NCI-H1694 treated with DMSO at 0.1 percent for 48 hours (cell line): Measurements from ENCODE around the gene CEP162.
"Not testable (repeated sequence)": the region's sequence is repeated elsewhere in the genome, so short reads cannot be mapped to it uniquely, and the experiment has no call there.

Source experiments
- DNase-seq: peaks from one replicate; lab custom pipeline; 2025; lab: John Stamatoyannopoulos, UW

Gene CEP162

DNA sequence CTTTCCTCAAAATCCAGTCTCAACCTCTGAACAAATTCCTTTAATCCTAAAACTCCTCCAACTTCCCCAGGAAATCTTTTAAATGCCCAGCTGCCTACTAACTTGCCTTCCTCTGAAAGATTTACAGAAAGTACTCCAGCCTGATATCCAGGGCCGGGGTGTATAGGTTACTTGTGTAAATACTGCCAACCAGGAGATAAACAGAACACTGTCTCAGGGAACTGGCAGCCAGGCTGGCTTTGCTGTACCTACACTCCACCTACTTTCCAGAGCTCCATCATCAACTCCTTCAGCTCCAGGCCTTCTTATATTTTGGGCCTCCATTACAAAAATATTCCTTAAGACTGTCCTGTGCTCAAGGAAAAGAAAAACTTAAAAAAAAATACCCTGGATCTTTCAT is 85.9 kb downstream of the CEP162 start:
- no peak for DNase-seq

DNA sequence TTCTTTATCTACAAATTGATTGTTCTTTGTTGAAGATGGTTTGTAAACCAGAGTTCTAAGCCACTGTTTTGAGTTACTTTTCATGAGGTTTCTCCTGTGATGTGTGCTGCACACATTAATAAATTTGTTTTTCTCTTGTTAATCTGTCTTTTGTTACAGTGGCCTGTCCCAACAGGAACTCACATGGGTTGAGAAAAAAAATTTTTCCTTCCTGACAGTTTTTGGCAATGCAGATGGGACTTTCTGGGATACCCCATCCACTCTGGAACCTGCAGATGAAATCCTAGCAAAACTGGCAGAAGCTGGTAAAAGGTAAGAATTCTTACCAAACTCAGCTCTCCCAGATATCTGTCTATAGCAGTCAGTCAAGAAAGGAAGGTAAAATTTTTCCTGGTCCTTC is 88.1 kb downstream of the CEP162 start:
- no peak for DNase-seq

DNA sequence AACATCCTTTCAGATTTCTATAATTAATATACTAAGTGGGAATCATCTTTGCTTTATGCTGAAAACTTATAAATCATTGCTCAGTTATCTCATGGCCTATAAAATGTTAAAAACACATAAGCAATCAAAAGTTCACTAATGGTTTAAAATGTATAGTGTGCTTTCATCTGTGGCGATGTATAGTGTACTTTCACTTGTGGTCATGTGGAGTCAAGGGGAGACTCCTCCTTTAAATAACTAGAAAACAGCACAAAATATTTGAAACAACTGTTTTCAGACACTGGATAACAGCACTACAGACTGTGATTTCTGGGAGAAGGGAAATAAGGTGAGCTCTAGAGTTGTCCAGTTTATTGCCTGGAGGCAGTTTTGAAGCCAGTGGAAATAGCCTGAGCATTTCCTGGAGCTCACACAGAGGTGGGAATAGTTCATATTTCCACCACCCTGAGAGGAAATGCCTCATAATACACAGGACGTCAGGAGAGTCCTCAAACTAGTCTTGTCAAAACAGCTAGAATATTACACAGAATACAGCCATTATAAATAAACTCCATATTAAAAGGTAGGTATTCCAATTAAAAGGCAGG is 89.4 kb downstream of the CEP162 start:
- no peak for DNase-seq

DNA sequence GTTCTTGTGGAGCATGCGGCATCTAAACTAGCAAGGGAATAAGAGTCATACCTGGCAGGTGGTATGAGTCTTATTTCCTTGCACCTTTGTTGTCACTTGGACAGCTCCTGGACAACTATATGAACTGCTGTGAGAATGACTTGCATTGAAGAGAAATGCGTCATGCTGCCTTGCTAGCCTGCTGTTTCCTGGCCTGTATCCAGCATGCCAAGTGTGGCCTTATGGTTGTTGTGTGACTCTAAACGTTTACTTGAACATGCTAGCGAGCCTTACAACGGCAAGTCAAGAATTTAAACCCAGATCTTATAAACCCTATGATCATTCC is 90.4 kb downstream of the CEP162 start:
- peak; percentile 74 for DNase-seq

DNA sequence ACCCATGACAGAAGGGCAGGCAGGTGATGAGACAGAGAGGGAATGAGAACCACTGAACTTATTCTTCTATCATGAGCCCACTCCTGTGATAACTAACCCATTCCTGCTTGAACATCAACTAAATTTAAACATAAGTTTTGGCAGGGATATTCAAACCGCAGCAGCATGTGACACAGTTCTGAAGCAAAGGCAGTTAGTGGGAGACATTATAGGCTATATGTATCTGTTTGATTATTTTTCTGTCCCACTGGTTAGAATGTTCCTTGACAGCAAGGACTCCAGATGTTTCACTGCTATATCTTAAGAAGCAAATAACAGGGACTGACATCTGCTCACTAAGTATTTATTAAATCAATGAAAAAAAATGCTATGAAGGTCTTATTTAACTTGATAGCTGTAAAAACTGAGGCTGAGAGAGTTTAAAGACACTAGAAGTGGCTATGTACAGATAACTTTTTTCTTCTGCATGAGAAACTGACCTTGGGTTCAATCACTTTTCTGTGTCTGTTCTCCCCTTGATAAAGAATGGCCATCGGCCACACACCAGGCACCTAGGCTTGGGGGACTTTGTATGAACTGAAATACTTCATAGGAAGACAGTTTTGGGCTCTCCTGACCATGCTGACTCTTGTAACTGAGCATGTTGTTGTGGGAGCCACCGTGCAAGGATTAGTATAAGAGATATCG is 90.9 kb downstream of the CEP162 start:
- DNase-seq, result peak; percentile 27

DNA sequence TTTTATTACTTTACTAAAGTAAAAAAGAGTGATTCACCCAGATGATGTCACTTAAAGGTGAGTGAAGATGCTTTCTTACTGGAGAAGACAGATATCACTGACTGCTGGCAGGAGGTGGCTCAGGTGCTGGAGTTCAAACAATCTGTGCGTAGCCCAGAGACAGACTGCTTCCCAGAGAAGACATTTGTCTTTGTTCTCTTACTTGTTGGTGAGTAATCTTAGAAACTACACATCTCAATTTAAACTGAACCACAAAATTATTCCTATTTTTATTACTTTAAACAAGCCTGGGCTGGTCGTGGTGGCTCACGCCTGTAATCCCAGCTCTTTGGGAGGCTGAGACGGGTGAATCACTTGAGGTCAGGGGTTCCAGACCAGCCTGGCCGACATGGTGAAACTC is 92.2 kb downstream of the CEP162 start:
- DNase-seq, result no peak

DNA sequence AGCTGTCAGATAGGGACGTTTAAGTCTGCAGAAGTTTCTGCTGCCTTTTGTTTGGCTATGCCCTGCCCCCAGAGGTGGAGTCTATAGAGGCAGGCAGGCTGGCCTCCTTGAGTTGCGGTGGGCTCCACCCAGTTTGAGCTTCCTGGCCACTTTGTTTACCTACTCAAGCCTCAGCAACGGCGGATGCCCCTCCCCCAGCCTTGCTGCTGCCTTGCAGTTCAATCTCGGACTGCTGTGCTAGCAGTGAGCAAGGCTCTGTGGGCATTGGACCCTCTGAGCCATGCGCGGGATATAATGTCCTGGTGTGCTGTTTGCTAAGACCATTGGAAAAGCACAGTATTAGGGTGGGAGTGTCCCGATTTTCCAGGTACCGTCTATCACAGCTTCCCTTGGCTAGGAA is 94.1 kb downstream of the CEP162 start:
- not testable (repeated sequence) for DNase-seq

DNA sequence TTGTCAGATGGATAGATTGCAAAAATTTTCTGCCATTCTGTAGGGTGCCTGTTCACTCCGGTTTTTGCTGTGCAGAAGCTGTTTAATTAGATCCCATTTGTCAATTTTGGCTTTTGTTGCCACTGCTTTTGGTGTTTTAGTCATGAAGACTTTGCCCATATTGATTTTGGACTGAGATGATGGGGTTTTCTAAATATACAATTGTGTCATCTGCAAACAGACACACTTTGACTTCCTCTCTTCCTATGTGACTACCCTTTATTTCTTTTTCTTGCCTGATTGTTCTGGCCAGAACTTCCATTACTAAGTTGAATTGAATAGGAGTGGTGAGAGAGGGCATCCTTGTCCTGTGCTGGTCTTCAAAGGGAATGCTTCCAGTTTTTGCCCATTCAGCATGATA is 97.9 kb downstream of the CEP162 start:
- not testable (repeated sequence) for DNase-seq

DNA sequence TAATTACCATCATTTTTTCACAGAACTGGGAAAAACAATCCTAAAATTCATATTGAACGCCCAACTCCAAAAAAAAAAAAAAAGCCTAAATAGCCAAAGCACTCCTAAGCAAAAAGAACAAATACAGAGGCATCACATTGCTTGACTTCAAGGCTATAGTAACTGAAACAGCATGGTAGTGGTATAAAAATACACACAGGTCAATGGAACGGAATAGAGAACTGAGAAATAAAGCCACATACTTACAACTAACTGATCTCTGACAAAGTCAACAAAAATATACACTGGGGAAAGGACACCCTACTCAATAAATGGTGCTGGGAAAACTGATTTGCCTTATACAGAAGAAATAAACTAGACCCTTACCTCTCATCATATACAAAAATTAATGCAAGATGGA is 104.3 kb downstream of the CEP162 start:
- no peak for DNase-seq

DNA sequence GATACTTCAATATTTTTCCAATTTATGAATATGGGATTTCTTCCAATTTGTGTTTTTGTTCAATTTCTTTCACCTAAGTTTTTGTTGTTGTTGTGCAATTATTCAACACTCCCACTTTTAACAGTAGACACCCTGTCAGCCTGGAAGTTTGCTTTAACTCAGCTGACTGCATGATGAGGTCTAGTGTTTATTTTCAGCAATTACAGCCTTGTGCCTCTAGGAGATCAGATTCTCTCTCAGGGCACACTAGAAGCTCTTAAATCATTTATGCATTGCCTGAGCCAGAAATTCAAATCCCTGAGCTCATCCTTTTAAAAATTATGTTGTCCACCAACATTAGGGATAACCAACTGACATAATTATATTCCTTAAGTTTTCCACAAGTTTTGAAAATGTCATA is 108.2 kb downstream of the CEP162 start:
- DNase-seq, result no peak

DNA sequence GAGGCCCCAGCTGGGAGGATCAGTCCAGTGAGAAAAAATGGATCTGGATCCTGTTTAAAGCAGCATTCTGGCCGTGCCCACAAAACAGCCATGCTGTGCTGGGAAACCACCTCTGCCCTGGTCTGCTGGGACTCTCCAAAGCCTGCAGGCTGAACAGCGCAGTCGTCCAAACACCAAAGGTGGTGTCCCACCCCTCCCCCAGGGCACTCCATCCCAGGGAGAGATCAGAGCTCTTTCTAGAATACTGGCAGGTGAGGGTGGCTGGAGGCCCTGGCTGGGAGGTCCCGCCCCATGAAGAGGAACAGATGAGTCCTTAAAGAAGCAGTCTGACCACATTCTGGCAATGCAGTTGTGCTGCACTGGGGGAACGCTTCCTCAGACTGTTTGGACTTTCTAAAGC is 109.3 kb downstream of the CEP162 start:
- DNase-seq, result no peak

DNA sequence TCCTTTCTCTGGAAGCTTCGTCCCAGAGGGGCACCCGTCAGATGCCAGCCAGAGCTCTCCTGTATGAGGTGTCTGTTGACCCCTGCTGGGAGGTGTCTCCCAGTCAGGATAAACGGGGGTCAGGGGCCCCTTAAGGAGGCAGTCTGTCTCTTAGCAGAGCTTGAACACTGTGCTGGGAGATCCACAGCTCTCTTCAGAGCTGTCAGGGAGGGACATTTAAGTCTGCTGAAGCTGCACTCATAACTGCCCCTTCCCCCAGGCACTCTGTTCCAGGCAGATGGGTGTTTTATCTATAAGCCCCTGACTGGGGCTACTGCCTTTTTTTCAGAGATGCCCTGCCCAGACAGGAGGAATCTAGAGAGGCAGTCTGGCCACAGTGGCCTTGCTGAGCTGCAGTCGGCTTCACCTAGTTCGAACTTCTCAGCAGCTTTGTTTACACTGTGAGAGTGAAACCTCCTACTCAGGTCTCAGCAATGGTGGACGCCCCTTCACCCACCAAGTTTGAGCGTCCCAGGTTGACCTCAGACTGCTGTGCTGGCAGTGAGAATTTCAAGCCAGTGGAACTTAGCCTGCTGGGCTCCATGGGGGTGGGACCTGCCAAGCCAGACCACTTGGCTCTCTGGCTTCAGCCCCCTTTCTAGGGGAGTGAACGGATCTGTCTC is 112.4 kb downstream of the CEP162 start:
- DNase-seq, result not testable (repeated sequence)

DNA sequence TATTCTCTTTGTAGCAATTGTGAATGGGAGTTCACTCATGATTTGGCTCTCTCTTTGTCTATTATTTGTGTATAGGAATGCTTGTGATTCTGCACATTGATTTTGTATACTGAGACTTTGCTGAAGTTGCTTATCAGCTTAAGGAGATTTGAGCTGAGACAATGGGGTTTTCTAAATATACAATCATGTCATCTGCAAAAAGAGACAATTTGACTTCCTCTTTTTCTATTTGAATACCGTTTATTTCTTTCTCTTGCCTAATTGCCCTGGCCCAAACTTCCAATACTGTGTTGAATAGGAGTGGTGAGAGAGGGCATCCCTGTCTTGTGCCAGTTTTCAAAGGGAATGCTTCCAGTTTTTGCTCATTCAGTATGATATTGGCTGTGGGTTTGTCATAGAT is 116.1 kb downstream of the CEP162 start:
- not testable (repeated sequence) for DNase-seq

DNA sequence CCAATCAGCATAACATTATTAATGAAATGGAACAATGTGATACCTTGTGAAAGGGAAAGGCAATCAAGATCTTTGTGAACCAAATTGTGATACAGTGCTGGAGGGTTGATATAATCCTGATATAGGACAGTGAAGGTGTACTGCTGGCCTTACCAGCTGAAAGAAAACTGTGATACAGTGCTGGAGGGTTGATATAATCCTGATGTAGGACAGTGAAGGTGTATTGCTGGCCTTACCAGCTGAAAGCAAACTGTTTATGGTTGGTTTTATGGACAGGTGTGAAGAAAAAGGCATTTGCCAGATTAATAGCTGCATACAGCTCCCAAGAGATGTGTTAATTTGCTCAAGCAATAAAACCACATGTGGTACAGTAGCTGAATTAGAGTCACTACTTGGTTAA is 119.9 kb downstream of the CEP162 start:
- DNase-seq, result no peak

DNA sequence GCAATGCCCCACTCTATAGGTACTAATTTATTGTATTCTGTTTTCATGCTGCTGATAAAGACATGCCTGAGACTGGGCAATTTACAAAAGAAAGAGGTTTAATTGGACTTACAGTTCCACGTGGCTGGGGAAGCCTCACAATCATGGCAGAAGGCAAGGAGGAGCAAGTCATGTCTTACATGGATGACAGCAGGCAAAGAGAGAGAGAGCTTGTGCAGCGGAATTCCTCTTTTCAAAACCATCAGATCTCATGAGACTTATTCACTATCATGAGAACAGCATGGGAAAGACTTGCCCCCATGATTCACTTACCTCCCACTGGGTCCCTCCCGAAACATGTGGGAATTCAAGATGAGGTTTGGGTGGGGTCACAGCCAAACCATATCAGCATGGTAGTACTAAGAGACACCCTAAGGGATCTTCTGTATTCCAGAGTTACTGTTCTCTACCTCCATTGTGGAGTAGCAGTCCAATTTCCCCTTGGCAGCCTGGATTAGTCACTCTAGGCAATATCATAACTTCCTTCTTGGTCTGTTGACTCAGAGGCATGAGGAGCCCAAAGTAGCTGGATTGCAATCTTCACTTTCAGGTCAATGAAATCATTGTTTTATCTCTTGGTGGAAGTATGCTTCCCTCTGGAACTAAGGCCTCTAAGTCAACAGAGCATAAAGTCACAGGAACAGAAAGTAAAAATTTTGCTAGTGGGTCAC is 122.1 kb downstream of the CEP162 start:
- DNase-seq, result not testable (repeated sequence)

DNA sequence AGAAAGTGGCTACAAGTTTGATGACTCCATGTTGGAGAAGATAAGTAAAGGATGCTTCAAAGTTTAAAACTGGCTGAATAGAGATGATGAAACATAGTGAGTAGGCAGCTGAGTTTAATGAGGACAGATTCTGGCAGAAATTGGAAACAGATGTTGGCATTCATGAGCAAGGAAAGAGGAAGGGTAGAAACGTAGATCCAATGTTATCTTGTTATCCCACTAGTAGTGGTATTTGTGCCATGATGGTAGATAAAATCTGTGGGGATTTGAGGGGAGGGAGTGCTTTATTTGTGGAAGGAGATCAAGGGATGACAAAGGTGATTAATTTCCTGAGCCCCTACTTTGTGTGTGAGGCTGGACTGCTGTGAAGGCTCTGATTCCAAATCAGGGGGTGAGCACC is 124.4 kb downstream of the CEP162 start:
- DNase-seq, result peak; percentile 11

DNA sequence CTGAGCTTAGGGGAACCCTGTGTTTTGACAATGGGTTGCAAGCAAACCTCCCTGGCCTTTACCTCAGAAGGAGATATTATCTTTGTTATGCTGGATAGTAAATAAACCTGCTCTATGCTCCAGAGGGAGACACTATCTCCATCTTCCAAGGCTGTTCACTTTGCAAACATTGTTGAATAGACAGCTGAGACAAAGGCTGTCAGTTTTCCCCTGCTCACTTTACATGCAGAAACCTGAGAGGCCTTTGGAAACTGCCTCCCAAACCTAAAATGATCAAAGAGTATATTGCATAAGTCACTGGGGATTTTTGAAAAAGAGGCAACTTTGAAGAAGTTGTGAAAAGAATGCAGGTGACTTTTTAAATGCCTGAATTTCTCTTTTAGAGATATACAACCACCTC is 132.3 kb downstream of the CEP162 start:
- no peak for DNase-seq

DNA sequence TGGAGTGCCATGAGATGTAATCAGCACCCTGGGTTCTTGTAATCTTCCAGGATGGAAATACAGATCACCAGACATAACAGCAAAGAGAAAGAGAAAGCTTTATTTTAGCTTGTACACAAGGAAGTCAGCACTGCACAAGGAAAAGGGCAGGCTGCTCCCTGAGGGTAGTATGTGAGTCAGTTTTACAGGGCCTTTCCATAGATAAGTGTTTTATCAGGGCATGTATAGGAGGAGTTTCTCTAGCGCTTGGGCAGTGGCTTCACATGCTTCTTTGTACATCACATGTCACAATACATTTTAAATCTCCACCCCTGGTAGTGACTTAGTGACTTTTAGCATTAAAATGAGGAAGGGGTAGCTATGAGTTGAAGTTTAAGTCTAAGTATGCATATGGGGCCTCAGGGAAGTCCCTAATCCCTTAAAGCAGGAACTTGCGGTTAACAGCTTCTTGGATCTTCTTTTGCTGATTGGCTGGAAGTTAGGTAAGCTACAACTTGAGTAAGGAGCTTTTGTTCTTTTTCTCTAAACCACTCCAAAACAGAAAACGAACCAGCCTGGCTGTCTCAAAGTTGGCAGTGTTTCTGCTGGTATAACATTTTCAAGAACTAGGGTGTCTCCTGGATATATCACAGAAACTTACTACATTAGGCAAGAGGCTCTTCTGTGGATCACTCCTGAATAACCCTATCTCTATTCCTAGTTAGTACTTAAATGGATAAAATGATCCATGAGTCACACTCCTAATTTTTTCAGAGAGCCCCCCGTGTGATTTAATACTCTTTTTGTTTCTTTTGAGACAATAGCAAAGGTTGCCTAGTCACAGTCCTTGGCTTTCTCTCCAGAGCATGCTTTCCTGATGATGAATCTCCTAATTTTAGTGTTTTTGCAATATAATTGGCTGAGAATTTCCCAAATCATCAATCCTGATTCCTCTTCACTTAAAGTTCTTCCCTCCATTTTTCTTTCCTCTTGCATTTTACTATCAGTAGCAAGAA is 133.7 kb downstream of the CEP162 start:
- peak; percentile 7 for DNase-seq

DNA sequence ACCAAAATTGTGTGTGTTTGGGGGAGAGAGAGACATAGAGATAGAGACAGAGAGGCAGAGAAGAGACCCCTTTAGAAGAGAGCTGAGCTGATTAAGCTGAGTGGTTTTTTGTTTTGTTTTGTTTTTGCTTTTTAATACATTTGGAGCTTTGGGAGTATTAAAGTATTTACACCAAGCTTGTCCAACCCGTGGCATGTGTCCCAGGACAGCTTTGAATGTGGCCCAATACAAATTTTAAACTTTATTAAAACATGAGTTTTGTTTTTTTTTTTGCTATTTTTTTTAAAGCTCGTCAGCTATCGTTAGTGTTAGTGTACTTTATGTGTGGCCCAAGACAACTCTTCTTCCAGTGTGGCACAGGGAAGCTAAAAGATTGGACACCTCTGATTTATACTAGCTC is 137.9 kb downstream of the CEP162 start:
- no peak for DNase-seq

DNA sequence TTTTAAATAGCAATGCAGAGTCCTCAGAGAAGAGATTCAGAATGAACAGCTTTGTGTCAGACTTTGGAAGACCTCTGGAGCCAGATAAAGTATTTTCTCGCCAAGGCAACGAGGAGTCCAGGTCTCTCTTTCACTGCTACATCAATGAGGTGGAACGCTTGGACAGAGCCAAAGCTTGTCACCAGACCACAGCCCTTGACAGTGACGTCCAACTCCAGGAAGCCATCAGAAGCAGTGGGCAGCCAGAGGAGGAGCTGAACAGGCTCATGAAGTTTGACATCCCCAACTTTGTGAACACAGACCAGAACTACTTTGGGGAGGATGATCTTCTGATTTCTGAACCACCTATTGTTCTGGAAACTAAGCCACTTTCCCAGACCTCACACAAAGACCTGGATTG is 138.4 kb downstream of the CEP162 start:
- no peak for DNase-seq

DNA sequence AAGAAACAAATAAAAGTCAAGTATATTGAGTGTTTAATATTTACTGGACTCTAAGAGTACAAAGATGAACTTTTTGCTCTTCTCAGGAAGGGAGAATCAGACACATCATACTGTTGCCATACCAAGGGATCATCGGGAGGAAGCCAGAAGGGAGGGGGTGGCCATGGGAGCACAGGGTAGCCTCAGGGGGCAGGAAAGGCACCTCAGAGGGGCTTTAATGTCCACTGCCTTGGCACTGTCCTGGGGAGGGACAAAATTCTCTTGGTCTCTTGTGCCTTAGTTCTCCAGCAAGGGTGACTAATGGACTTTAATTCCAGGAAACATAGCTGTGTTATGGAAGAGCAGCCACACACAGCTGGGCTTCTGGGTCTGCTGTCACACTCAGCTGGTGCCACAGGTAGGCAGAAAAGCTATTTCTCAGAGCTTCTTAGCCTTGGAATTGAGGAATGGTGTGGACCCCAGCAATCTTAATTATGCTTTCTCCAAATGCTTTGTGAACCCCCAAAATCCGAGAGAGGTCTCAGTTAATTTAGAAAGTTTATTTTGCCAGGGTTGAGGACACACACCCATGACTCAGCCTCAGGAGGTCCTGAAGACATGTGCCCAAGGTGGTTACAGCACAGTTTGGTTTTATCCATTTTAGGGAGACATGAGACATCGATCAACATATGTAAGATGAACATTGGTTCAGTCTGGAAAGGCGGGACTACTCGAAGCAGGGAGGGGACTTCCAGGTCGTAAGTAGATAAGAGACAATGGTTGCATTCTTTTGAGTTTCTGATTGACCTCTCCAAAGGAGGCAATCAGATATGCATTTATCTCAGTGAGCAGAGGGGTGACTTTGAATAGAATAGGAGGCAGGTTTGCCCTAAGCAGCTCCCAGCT is 140.7 kb downstream of the CEP162 start:
- no peak for DNase-seq
